GM19455 (cell line): ENCODE measurements around the gene STING1.
"Not testable (repeated sequence)": the region's sequence is repeated elsewhere in the genome, so short reads cannot be mapped to it uniquely, and the experiment has no call there.

Experiments
- ATAC-seq: cut with Tn5 transposase; IDR thresholded peaks from one replicate; pipeline ENCODE4 v1.9.1; 2021; ENCODE audit not compliant: unreplicated experiment

Gene STING1

GRCh38 chr5:139482050-139482889 is at the start of gene STING1:
Gene STING1 (minus strand): TSS chr5:139482758. CDS start chr5:139481704, 1,054 bp downstream.
- no peak for ATAC-seq

- ATAC-seq, result no peak
Measured at GRCh38 chr5:139531772-139532169, 49.2 kb upstream of the STING1 start.

DNA sequence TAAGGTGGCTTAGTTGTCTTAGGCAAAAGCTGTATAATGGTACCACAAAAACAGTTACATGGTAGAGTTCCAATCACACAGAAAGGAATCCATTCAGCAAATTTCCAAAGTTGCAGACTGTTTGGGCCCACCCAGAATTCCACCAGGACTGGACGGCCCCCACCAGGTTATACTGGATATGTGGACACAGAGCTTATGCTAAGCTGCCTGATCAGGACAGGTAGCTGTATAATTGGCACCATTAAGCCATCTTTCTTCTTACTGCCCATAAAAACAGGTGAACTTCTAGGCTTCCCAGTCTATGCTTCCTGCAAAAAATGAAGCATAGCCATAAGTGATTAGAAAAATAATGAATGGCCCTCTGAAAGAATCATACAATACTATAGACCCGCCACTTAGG is 47.5 kb upstream of the STING1 start:
- not testable (repeated sequence) for ATAC-seq

DNA sequence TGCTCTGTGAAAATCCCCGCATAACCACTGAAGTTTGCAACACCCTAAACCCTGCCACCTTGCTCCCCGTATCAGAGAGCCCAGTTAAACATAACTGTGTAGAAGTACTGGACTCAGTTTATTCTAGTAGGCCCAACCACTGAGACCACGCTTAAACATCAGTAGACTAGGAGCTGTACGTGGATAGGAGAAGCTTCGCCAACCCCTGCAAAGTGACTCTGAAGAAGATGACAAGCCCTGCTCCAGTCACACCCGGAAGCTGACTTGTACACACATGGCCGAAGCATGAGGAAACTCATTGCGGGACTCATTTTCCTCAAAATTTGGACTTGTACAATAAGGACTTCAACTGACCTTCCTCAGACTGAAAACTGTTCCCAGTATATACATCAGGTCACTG is 46.1 kb upstream of the STING1 start:
- ATAC-seq, result not testable (repeated sequence)

GRCh38 chr5:139527896-139528467 is 45.4 kb upstream of the STING1 start:
- ATAC-seq, result not testable (repeated sequence)

- ATAC-seq, result not testable (repeated sequence)
Measured at GRCh38 chr5:139527090-139527470, 44.5 kb upstream of the STING1 start.

- not testable (repeated sequence) for ATAC-seq
Measured at GRCh38 chr5:139526309-139527089, 43.9 kb upstream of the STING1 start.

- not testable (repeated sequence) for ATAC-seq
Measured at GRCh38 chr5:139525586-139526308, 43.2 kb upstream of the STING1 start.

- ATAC-seq, result no peak
Measured at GRCh38 chr5:139524940-139525585, 42.5 kb upstream of the STING1 start.

DNA sequence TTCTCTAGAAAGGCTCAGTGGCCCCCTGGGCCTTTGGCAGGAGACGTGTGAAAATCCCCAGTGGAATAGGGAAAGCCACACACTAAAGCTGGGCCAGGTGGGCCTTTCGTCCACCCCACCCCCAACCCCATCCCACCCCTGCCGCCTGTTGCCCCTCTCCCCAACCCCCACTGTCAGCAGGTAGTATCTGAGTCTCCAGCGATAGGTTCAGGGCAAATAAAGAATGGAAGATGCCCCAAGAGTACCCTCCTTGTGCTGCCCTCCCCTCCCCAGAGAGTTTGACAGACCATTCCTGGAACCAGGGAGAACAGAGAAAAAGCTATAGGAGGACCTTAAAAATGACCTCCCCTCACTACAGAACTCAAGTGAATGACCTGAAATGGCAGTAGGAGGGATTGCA is 41.9 kb upstream of the STING1 start:
- ATAC-seq, result no peak

- ATAC-seq, result no peak
Measured at GRCh38 chr5:139523635-139524445, 41.3 kb upstream of the STING1 start.

DNA sequence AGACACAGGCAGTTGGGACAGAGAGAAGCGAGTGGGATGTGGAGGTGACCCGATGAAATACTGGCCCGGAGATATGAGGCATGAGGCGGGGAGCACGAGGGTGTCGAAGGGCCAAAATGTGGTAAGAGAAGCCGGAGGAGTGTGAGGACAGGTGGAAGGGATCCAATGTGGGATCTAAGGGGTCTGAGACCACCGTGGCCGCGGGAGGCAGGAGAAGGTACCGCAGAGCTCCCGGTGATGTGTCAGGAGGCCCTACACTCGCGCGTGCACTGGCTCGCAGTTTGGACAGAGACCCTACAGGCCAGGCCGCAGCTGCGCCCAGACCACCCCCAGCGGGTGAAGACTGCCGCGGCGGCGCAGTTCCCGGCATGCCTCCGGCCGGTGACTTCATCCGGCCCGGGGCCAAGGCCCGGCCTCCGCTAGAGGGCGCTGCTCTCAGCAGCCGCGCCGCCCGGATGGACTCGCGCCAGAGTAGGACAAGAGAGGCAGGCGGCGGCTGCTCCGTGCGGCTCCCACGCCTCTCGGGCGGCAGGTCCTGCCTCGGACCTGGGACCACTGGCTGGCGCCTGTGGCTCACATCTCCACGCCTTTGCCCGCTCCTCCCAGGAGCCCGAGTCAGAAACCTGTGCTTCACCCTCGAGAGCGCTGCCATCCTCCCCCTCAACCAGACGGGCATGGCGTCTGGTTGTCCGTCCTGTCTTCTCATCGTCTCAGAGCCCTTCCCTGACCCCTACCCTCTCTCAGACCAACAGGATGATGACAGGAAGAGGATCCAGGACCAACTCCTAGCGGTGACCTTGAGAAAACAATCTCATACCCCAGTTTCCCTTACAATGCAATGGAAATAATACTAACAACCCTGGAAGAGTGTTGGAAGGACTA is 35.4 kb upstream of the STING1 start:
- ATAC-seq, result peak; percentile 80

- no peak for ATAC-seq
Measured at GRCh38 chr5:139514486-139514856, 31.9 kb upstream of the STING1 start.

- ATAC-seq, result no peak
Measured at GRCh38 chr5:139513852-139514485, 31.4 kb upstream of the STING1 start.

DNA sequence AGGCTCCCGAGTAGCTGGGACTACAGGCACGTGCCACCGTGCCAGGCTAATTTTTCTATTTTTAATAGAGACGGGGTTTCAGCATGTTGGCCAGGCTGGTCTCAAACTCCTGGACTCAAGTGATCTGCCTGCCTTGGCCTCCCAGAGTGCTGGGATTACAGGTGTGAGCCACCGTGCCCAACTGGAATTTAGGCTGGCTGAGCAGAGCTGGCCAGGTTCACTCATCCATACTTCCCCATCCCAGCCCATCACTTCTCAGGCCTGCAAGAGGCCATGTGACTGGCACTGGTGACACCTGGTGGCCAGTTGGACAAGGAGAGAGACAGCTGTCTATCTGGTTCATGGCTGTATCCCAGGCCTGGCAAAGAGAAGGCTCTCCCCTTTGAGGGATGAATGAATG is 30.9 kb upstream of the STING1 start:
- ATAC-seq, result not testable (repeated sequence)

DNA sequence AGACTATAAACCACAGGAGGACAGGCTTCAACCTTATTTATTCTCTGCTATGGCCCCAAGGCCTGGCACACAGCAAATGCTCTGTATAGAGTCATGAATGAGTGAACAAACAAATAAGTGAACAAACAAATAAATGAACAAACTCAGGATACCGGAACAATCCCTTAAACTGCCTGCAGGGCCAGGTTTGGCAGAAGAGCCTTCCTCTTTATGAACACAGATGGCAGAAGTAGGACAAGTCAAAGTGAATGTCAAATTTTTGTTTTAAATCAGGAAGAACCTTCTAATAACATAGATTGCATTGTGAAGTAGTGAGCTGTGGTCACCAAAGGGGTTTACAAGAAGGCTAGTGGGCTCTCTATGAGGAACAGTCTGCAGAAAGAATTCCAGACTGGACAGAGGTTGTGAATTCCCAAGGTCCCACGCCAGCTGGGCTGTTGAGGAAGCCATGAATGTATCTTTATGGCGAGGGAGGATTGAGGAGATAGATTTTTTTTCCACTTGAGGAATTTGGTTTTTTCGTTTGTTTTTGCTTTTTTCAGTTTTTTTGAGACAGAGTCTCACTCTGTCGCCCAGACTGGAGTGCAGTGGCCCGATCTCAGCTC is 30.3 kb upstream of the STING1 start:
- no peak for ATAC-seq

DNA sequence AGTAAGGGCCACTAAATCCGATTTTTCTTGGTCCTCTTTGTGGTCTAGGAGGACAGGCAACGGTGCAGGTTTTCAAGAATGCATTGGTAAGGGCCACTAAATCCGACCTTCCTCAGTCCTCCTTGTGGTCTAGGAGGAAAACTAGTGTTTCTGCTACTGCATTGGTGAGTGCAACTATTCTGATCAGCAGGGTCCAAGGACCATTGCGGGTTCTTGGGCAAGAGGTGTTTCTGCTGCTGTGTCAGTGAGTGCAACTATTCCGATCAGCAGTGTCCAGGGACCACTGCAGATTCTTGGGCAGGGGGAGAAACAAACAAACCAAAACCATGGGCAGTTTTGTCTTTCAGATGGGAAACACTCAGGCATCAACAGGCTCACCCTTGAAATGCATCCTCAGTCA is 22.2 kb upstream of the STING1 start:
- ATAC-seq, result not testable (repeated sequence)

DNA sequence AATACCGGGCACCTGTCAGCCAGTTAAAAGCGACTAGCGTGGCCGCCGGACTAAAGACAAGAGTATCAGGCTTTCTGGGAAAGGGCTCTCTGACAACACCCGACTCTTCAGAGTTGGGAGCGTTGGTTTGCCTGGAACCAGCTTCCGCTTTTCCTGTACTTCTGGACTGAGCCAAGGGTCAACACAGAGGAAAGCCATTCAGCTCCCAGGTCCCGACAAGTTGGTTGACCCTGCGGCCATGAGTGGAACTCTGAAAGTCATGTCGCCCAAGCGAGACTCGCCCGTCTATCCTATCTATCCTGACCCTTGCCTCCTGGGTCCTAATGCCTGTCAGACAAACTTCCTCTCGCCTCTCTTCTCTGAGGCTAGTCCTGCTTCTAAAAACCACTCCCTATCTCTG is 21.3 kb upstream of the STING1 start:
- ATAC-seq, result not testable (repeated sequence)
